Measurements from ENCODE around the gene PLA2G1B. TPM values are rescaled to one million over a fixed set of nuclear protein-coding genes. Genes with fewer than 3 reads are reported as not detected.
"Not testable (repeated sequence)": the region's sequence is repeated elsewhere in the genome, so short reads cannot be mapped to it uniquely, and the experiment has no call there.

The PLA2G1B gene
- total and polyA plus RNA-seq, 7 donors, result 7.8 TPM; not detected in 6

GRCh38 chr12:120337730-120338129, 10.2 kb upstream of the PLA2G1B start:
- WGBS, 2 donors, result 90 to 92% methylated on average over 2 of the region's 2 CpGs
- Histone ChIP-seq H3K27ac (no peak overlapping the region), H3K4me3 (no peak overlapping the region), H3K27me3 (peaks cover 0 to 7% (median 0%) of the 10 kb centered on the region in 3 donors), H3K9me3 (peaks cover 0 to 7% (median 0%) of the 10 kb centered on the region in 4 donors), H3K4me1 (no peaks in the 10 kb centered on the region), H3K36me3 (no peaks in the 10 kb centered on the region)
- DNase-seq, result no peak
- intact Hi-C loops (cut with DNase I), result no loop called here
- TF ChIP-seq CTCF (IDR thresholded peaks at IDR 0.05) (no peak), POLR2A (IDR thresholded peaks at IDR 0.05) (no peak), EP300 (IDR thresholded peaks at IDR 0.05) (no peak), POLR2AphosphoS5 (IDR thresholded peaks at IDR 0.05) (no peak)

GRCh38 chr12:120336392-120336791, 8.8 kb upstream of the PLA2G1B start:
- H3K27me3 ChIP-seq; H3K4me1 ChIP-seq; H3K9me3 ChIP-seq; H3K4me3 ChIP-seq; H3K27ac ChIP-seq; DNase-seq; H3K36me3 ChIP-seq; intact Hi-C loops (cut with DNase I): not testable (repeated sequence)
- whole genome bisulfite sequencing, 2 donors, result 93 to 94% methylated on average over 2 of the region's 2 CpGs

- peak; percentile 38 to 57 (median 47) for TF ChIP-seq CTCF (IDR thresholded peaks at IDR 0.05)
- H3K4me3 ChIP-seq; H3K36me3 ChIP-seq; H3K27ac ChIP-seq; intact Hi-C loops (cut with DNase I); H3K9me3 ChIP-seq; H3K27me3 ChIP-seq; H3K4me1 ChIP-seq: not testable (repeated sequence)
- peak; percentile 74 for DNase-seq
- WGBS, 2 donors, result 18 to 20% methylated on average over 12 of the region's 12 CpGs
Measured at GRCh38 chr12:120335447-120335846, 7.9 kb upstream of the PLA2G1B start.

- H3K4me3 ChIP-seq, result no peak overlapping the region
- H3K27me3 ChIP-seq, result no peaks in the 10 kb centered on the region
- 83 to 85% methylated on average over 6 to 7 of the region's 7 CpGs for WGBS, 2 donors
- H3K9me3 ChIP-seq, result peaks cover 0 to 7% (median 0%) of the 10 kb centered on the region in 4 donors
- H3K36me3 ChIP-seq, result no peaks in the 10 kb centered on the region
- no peak overlapping the region for H3K27ac ChIP-seq
- H3K4me1 ChIP-seq, result no peaks in the 10 kb centered on the region
- intact Hi-C loops (cut with DNase I), result no loop called here
- no peak for TF ChIP-seq EP300 (IDR thresholded peaks at IDR 0.05)
- TF ChIP-seq POLR2AphosphoS5 (IDR thresholded peaks at IDR 0.05), result no peak
- no peak for TF ChIP-seq CTCF (IDR thresholded peaks at IDR 0.05)
- no peak for TF ChIP-seq POLR2A (IDR thresholded peaks at IDR 0.05)
- DNase-seq, result no peak
Measured at GRCh38 chr12:120332523-120332922, 4.9 kb upstream of the PLA2G1B start.

- H3K27ac ChIP-seq, result no peak overlapping the region
- no peaks in the 10 kb centered on the region for H3K27me3 ChIP-seq
- no peak for TF ChIP-seq POLR2A (IDR thresholded peaks at IDR 0.05)
- H3K4me1 ChIP-seq, result no peaks in the 10 kb centered on the region
- intact Hi-C loops (cut with DNase I), result no loop called here
- no peak overlapping the region for H3K4me3 ChIP-seq
- H3K9me3 ChIP-seq, result peaks cover 0 to 7% (median 0%) of the 10 kb centered on the region in 4 donors
- no peak for DNase-seq
- H3K36me3 ChIP-seq, result no peaks in the 10 kb centered on the region
- 62 to 77% methylated on average over 5 of the region's 5 CpGs for WGBS, 2 donors
Measured at GRCh38 chr12:120332041-120332440, 4.5 kb upstream of the PLA2G1B start.

- TF ChIP-seq POLR2A (IDR thresholded peaks at IDR 0.05) (no peak), CTCF (IDR thresholded peaks at IDR 0.05) (no peak), POLR2AphosphoS5 (IDR thresholded peaks at IDR 0.05) (no peak), EP300 (IDR thresholded peaks at IDR 0.05) (no peak)
- H3K27me3 ChIP-seq, result no peaks in the 10 kb centered on the region
- H3K36me3 ChIP-seq, result no peaks in the 10 kb centered on the region
- H3K27ac ChIP-seq, result no peak overlapping the region
- no peak for DNase-seq
- H3K4me1 ChIP-seq, result no peaks in the 10 kb centered on the region
- H3K4me3 ChIP-seq, result no peak overlapping the region
- peaks cover 0 to 3% (median 0%) of the 10 kb centered on the region in 4 donors for H3K9me3 ChIP-seq
- WGBS, 2 donors, result 58 to 72% methylated on average over 3 of the region's 3 CpGs
- intact Hi-C loops (cut with DNase I), result no loop called here
Measured at GRCh38 chr12:120331390-120331789, 3.8 kb upstream of the PLA2G1B start.

All from sigmoid colon (tissue), 7 donors.